B cell (primary cell): Measurements from ENCODE around the gene DDX17. TPM values are rescaled to one million over a fixed set of nuclear protein-coding genes. Genes with fewer than 3 reads are reported as not detected.

Source experiments
- ATAC-seq: fragments of 200-7000 bp; cut with Tn5 transposase; one replicate; pipeline ENCODE4 v1.10.0; 2021; ENCODE audit warnings: low read depth, mild to moderate bottlenecking, moderate number of reproducible peaks, moderate library complexity
- CTCF ChIA-PET: fragments of 350-600 bp; sonication (Branson Sonifier 250); formaldehyde crosslinking; loops from one replicate; lab custom pipeline; 2021; ENCODE audit warnings: antibody characterized with exemption, inconsistent platforms; lab: Charles Lee
- POLR2A ChIA-PET: fragments of 350-600 bp; sonication (Branson Sonifier 250); formaldehyde crosslinking; loops from one replicate; lab custom pipeline; 2021; ENCODE audit warnings: antibody characterized with exemption; lab: Charles Lee
- DNase-seq: peaks from one replicate; pipeline ENCODE4 v3.0.0; 2013
- H2AFZ ChIP-seq: 2 replicates; pipeline ENCODE4 v1.6.1; 2012; ENCODE audit warnings: mild to moderate bottlenecking, low read depth, low read length; ENCODE audit not compliant: insufficient read depth, poor library complexity, severe bottlenecking
- H3K27ac ChIP-seq, 2 donors: 1 replicate in 1 of 2; 2 replicates in 1 of 2; pipeline ENCODE4 v1.5.1; 2012 to 2013; ENCODE audit warnings: low read length in 2 of 2, mild to moderate bottlenecking in 2 of 2, moderate library complexity in 1 of 2
- H3K27me3 ChIP-seq, 4 experiments: fragments of 200-600 bp in 1 of 4; sonication (generic) in 1 of 4; replicated peaks in 1 of 4; 1 replicate in 2 of 4; 2 replicates in 2 of 4; pipeline versions ENCODE4 v1.6.1 to v1.7.0; 2013 to 2016; ENCODE audit warnings: low read length in 3 of 4, mild to moderate bottlenecking in 2 of 4, mixed read lengths in 1 of 4, moderate library complexity in 1 of 4; ENCODE audit not compliant: insufficient read depth in 4 of 4, control insufficient read depth in 3 of 4; ENCODE audit errors: control extremely low read depth in 1 of 4
- H3K36me3 ChIP-seq, 2 experiments: replicated peaks in 1 of 2; 1 replicate in 1 of 2; 2 replicates in 1 of 2; pipeline versions ENCODE4 v1.6.1 to v1.7.1; 2013; ENCODE audit warnings: low read length in 1 of 2; ENCODE audit not compliant: insufficient read depth in 2 of 2, control insufficient read depth in 1 of 2; ENCODE audit errors: control extremely low read depth in 1 of 2, extremely low read depth in 1 of 2
- H3K4me1 ChIP-seq, 2 donors: fragments of 200-600 bp in 1 of 2; sonication (generic) in 1 of 2; 1 replicate in 1 of 2; 2 replicates in 1 of 2; pipeline versions ENCODE4 v1.5.1 to v1.6.1; 2013 to 2017; ENCODE audit warnings: low read length in 2 of 2; ENCODE audit not compliant: control insufficient read depth in 2 of 2, insufficient read depth in 2 of 2
- H3K4me2 ChIP-seq: replicated peaks from 2 replicates; pipeline ENCODE3; 2012; ENCODE audit warnings: mild to moderate bottlenecking, low read depth, low read length; ENCODE audit not compliant: poor library complexity, severe bottlenecking
- H3K4me3 ChIP-seq, 5 experiments: fragments of 200-600 bp in 1 of 5; sonication (generic) in 1 of 5; 1 replicate in 3 of 5; 2 replicates in 2 of 5; pipeline versions ENCODE4 v1.5.1 to v1.7.0; 2011 to 2016; ENCODE audit warnings: low read length in 4 of 5, mild to moderate bottlenecking in 4 of 5, low read depth in 2 of 5, control low read depth in 1 of 5, moderate library complexity in 1 of 5; ENCODE audit not compliant: insufficient read depth in 1 of 5; ENCODE audit errors: control extremely low read depth in 1 of 5, extremely low read depth in 1 of 5
- H3K79me2 ChIP-seq: fragments of 200-600 bp; sonication (generic); one replicate; pipeline ENCODE4 v1.6.0; 2016; ENCODE audit warnings: low read length; ENCODE audit not compliant: control insufficient read depth, insufficient read depth
- H3K9ac ChIP-seq: fragments of 200-600 bp; sonication (generic); 2 replicates; pipeline ENCODE4 v1.6.1; 2017; ENCODE audit warnings: mild to moderate bottlenecking, low read length, moderate library complexity
- H3K9me3 ChIP-seq, 3 donors: one replicate each; pipeline versions ENCODE4 v1.6.1 to v1.7.1; 2013; ENCODE audit warnings: low read length in 2 of 3; ENCODE audit not compliant: control insufficient read depth in 2 of 3, insufficient read depth in 1 of 3; ENCODE audit errors: control extremely low read depth in 1 of 3
- H4K20me1 ChIP-seq: 2 replicates; pipeline ENCODE4 v1.6.0; 2012; ENCODE audit warnings: mild to moderate bottlenecking, low read length; ENCODE audit not compliant: insufficient read depth, control insufficient read depth, poor library complexity, severe bottlenecking
- H3K27ac Mint-ChIP-seq: one replicate; pipeline ENCODE4 v1.8.0; 2021; ENCODE audit warnings: mixed read lengths
- H3K27me3 Mint-ChIP-seq: one replicate; pipeline ENCODE4 v1.8.0; 2021; ENCODE audit warnings: mixed read lengths
- H3K4me1 Mint-ChIP-seq: one replicate; pipeline ENCODE4 v1.8.0; 2021; ENCODE audit warnings: mixed read lengths
- H3K4me3 Mint-ChIP-seq: one replicate; pipeline ENCODE4 v1.8.0; 2021; ENCODE audit warnings: mixed read lengths
- H3K9me3 Mint-ChIP-seq: one replicate; pipeline ENCODE4 v1.8.0; 2022; ENCODE audit warnings: mixed read lengths; ENCODE audit not compliant: insufficient read depth
- CTCF ChIP-seq: fragments of 200-600 bp; IDR thresholded peaks from one replicate; pipeline ENCODE4 v1.8.0; 2022; ENCODE audit warnings: antibody characterized with exemption, mild to moderate bottlenecking
- EZH2 ChIP-seq: IDR thresholded peaks from 2 replicates; pipeline ENCODE4 v1.6.1; 2012; ENCODE audit warnings: borderline replicate concordance, low read depth, mild to moderate bottlenecking, moderate library complexity, low read length; ENCODE audit not compliant: insufficient read depth, poor library complexity, severe bottlenecking
- whole genome bisulfite sequencing: methylation state at CpG from one replicate; pipeline ENCODE4 v1.1.5; 2013; ENCODE audit warnings: missing lambda C conversion rate; ENCODE audit not compliant: insufficient coverage; 5-methylcytosine and 5-hydroxymethylcytosine counted together
- intact Hi-C: fragments of 100-400 bp; cut with micrococcal nuclease; formaldehyde crosslinking; loops from one replicate; pipeline ENCODE4 v1.10.0; 2022
- polyA plus RNA-seq: library from polyadenylated mRNA; depleted of rRNA; stranded (reverse); fragments of >200 nt; gene quantifications from 2 replicates; pipeline ENCODE4 v1.2.3, GENCODE V29; 2012
- total RNA-seq, 2 donors: library from RNA; stranded (reverse); fragments of 120-200 nt in 1 of 2; gene quantifications; 1 replicate in 1 of 2; 2 replicates in 1 of 2; pipeline versions ENCODE4 v1.2.3 to v1.2.4, GENCODE V29; 2013 to 2022

DDX17 gene
- total and polyA plus RNA-seq, 2 donors (not counting 1 experiment from before 2014, with no cell fraction given) = 754 to 936 TPM

- Mint-ChIP-seq H3K4me1 (no peaks in the 10 kb centered on the region), H3K27ac (no peak overlapping the region), H3K27me3 (peaks cover 32% of the 10 kb centered on the region), H3K4me3 (no peak overlapping the region), H3K9me3 (no peaks in the 10 kb centered on the region)
- no peaks in the 10 kb centered on the region for H3K4me1 ChIP-seq
- ATAC-seq = no peak
- no peaks in the 10 kb centered on the region for H3K9me3 ChIP-seq
- H3K27ac ChIP-seq = no peak overlapping the region
- ChIA-PET CTCF (no interaction called here), POLR2A (no interaction called here)
- 98% methylated on average over 8 of the region's 10 CpGs for WGBS
- no peaks in the 10 kb centered on the region for H3K79me2 ChIP-seq
- peaks cover 0 to 12% (median 3%) of the 10 kb centered on the region in 4 experiments for H3K27me3 ChIP-seq
- no peaks in the 10 kb centered on the region for H4K20me1 ChIP-seq
- H3K4me3 ChIP-seq = no peak overlapping the region
- H3K9ac ChIP-seq = no peak overlapping the region
- TF ChIP-seq EZH2 = no peak
- no peak for TF ChIP-seq CTCF
- H2AFZ ChIP-seq = no peak overlapping the region
- no peaks in the 10 kb centered on the region for H3K36me3 ChIP-seq
- DNase-seq = no peak
- H3K4me2 ChIP-seq = no peak overlapping the region
- intact Hi-C loops = no loop called here
Measured at GRCh38 chr22:38444783-38445182, 61.3 kb downstream of the DDX17 start.

GRCh38 chr22:38443628-38444521 is 62.2 kb downstream of the DDX17 start:
- intact Hi-C loops = no loop called here
- Histone ChIP-seq H3K36me3 (no peaks in the 10 kb centered on the region), H2AFZ (no peak overlapping the region), H4K20me1 (no peaks in the 10 kb centered on the region), H3K9me3 (no peaks in the 10 kb centered on the region), H3K4me1 (no peaks in the 10 kb centered on the region), H3K9ac (no peak overlapping the region), H3K4me3 (no peak overlapping the region), H3K4me2 (no peak overlapping the region), H3K79me2 (no peaks in the 10 kb centered on the region), H3K27ac (no peak overlapping the region), H3K27me3 (peaks cover 0 to 9% (median under 1%) of the 10 kb centered on the region in 4 experiments)
- Mint-ChIP-seq H3K27ac (no peak overlapping the region), H3K27me3 (peaks cover 27% of the 10 kb centered on the region), H3K9me3 (no peaks in the 10 kb centered on the region), H3K4me3 (no peak overlapping the region), H3K4me1 (no peaks in the 10 kb centered on the region)
- no peak for ATAC-seq
- no peak for TF ChIP-seq CTCF
- no peak for TF ChIP-seq EZH2
- DNase-seq = no peak
- ChIA-PET POLR2A (no interaction called here), CTCF (no interaction called here)
- 83% methylated on average over 19 of the region's 21 CpGs for WGBS
